Esophagus squamous epithelium (tissue), 4 donors: ENCODE data around the gene KISS1.

Source experiments
- CTCF ChIP-seq, 6 experiments: fragments of 450-650 bp in 4 of 6; fragments of 200-600 bp in 2 of 6; sonication (generic) in 2 of 6; IDR thresholded peaks; one replicate each; pipeline ENCODE4 v1.5.1; 2016 to 2019; ENCODE audit warnings: antibody characterized with exemption in 6 of 6, mild to moderate bottlenecking in 4 of 6, moderate library complexity in 4 of 6
- POLR2A ChIP-seq, 4 donors: fragments of 450-650 bp; IDR thresholded peaks; one replicate each; pipeline ENCODE4 v1.6.1; 2017; ENCODE audit warnings: antibody characterized with exemption in 4 of 4, mild to moderate bottlenecking in 4 of 4, moderate library complexity in 3 of 4

- TF ChIP-seq CTCF (IDR thresholded peaks at IDR 0.05) (no peak), POLR2A (IDR thresholded peaks at IDR 0.05) (no peak)
Measured at GRCh38 chr1:204151552-204152309, 44.6 kb downstream of the KISS1 start, which contains the start of gene ETNK2.
